DMS 273 (cell line): ENCODE measurements around the gene AAGAB.

Experiments used
- DNase-seq: peaks from one replicate; lab custom pipeline; 2025; ENCODE audit not compliant: unreplicated experiment; lab: John Stamatoyannopoulos, UW

The AAGAB gene

GRCh38 chr15:67174864-67175573 is 79.4 kb downstream of the AAGAB start:
- no peak for DNase-seq

GRCh38 chr15:67174446-67174845 is 80.0 kb downstream of the AAGAB start:
- no peak for DNase-seq

GRCh38 chr15:67173786-67174185 is 80.7 kb downstream of the AAGAB start:
- no peak for DNase-seq

- no peak for DNase-seq
Observed at GRCh38 chr15:67173005-67173404, 81.5 kb downstream of the AAGAB start.

GRCh38 chr15:67172172-67172571 is 82.3 kb downstream of the AAGAB start:
- DNase-seq = no peak

GRCh38 chr15:67171471-67171870 is 83.0 kb downstream of the AAGAB start:
- DNase-seq = no peak

- DNase-seq = peak; percentile 11
Observed at GRCh38 chr15:67170143-67170925, 84.1 kb downstream of the AAGAB start.

- no peak for DNase-seq
Observed at GRCh38 chr15:67168694-67169093, 85.8 kb downstream of the AAGAB start.

GRCh38 chr15:67167091-67167490 is 87.4 kb downstream of the AAGAB start:
- DNase-seq = no peak

- no peak for DNase-seq
Observed at GRCh38 chr15:67166280-67167009, 88.0 kb downstream of the AAGAB start.

GRCh38 chr15:67165254-67166253 is 88.9 kb downstream of the AAGAB start:
- no peak for DNase-seq

- no peak for DNase-seq
Observed at GRCh38 chr15:67164811-67165253, 89.6 kb downstream of the AAGAB start.

- DNase-seq = no peak
Observed at GRCh38 chr15:67164401-67164791, 90.1 kb downstream of the AAGAB start.

GRCh38 chr15:67163180-67163579 is 91.3 kb downstream of the AAGAB start:
- no peak for DNase-seq

- no peak for DNase-seq
Observed at GRCh38 chr15:67161881-67162280, 92.6 kb downstream of the AAGAB start.

- DNase-seq = no peak
Observed at GRCh38 chr15:67161412-67161811, 93.0 kb downstream of the AAGAB start.

GRCh38 chr15:67158367-67158766 is 96.1 kb downstream of the AAGAB start:
- no peak for DNase-seq

- no peak for DNase-seq
Observed at GRCh38 chr15:67157521-67158252, 96.8 kb downstream of the AAGAB start.

GRCh38 chr15:67156834-67157233 is 97.6 kb downstream of the AAGAB start:
- no peak for DNase-seq

- no peak for DNase-seq
Observed at GRCh38 chr15:67156426-67156825, 98.0 kb downstream of the AAGAB start.
